Measurements from ENCODE around the gene HDGFL1.

The HDGFL1 gene

GRCh38 chr6:22621028-22621427 lies 51.7 kb downstream of the HDGFL1 start:
- DNase-seq (ENCODE audit: extremely low read depth, insufficient read length) = no peak
- Histone ChIP-seq H3K4me3 (replicated peaks; ENCODE audit: low read depth, low read length) (no peak overlapping the region), H3K36me3 (ENCODE audit: control insufficient read depth, insufficient read depth, low read length) (no peaks in the 10 kb centered on the region), H3K27me3 (replicated peaks; ENCODE audit: control insufficient read depth, insufficient read depth, low read length) (no peaks in the 10 kb centered on the region)
- no peak for TF ChIP-seq CTCF (IDR thresholded peaks at IDR 0.05; ENCODE audit: insufficient read depth, low read length, poor library complexity, severe bottlenecking)

Data from GM06990 (cell line).